Measurements from ENCODE around the gene RBM39.
"Not testable (repeated sequence)": the region's sequence is repeated elsewhere in the genome, so short reads cannot be mapped to it uniquely, and the experiment has no call there.

RBM39 gene

GRCh38 chr20:35710884-35711587 is 31.0 kb downstream of the RBM39 start:
- H3K27ac ChIP-seq, result no peak overlapping the region
- no peak for TF ChIP-seq CTCF (IDR thresholded peaks at IDR 0.05)
- TF ChIP-seq ZFX (IDR thresholded peaks at IDR 0.05; ENCODE audit: borderline replicate concordance), result no peak

GRCh38 chr20:35710039-35710438 is 32.0 kb downstream of the RBM39 start:
- no peak for TF ChIP-seq CTCF (IDR thresholded peaks at IDR 0.05)
- no peak for TF ChIP-seq ZFX (IDR thresholded peaks at IDR 0.05; ENCODE audit: borderline replicate concordance)
- H3K27ac ChIP-seq, result no peak overlapping the region

GRCh38 chr20:35709259-35709658 is 32.8 kb downstream of the RBM39 start:
- TF ChIP-seq CTCF (IDR thresholded peaks at IDR 0.05), result no peak
- no peak for TF ChIP-seq ZFX (IDR thresholded peaks at IDR 0.05; ENCODE audit: borderline replicate concordance)
- no peak overlapping the region for H3K27ac ChIP-seq

- H3K27ac ChIP-seq, result no peak overlapping the region
- TF ChIP-seq ZFX (IDR thresholded peaks at IDR 0.05; ENCODE audit: borderline replicate concordance) (no peak), CTCF (IDR thresholded peaks at IDR 0.05) (no peak)
These were observed 33.6 kb downstream of the RBM39 start for GRCh38 chr20:35708502-35708901.

- H3K27ac ChIP-seq, result not testable (repeated sequence)
These were observed 35.2 kb downstream of the RBM39 start for GRCh38 chr20:35706591-35707529.

GRCh38 chr20:35705894-35706293 is 36.2 kb downstream of the RBM39 start:
- not testable (repeated sequence) for H3K27ac ChIP-seq

- TF ChIP-seq ZFX (IDR thresholded peaks at IDR 0.05; ENCODE audit: borderline replicate concordance) (no peak), CTCF (IDR thresholded peaks at IDR 0.05) (no peak)
These were observed 37.4 kb downstream of the RBM39 start for GRCh38 chr20:35704514-35705261.

More at GRCh38 chr20:35704514-35705261, 37.4 kb downstream of the RBM39 start:
- no peak overlapping the region for H3K27ac ChIP-seq
